HG02970 (cell line): Measurements from ENCODE around the gene SIGLEC1.

Source experiments
- ATAC-seq: cut with Tn5 transposase; IDR thresholded peaks from one replicate; pipeline ENCODE4 v1.9.1; 2021; ENCODE audit warnings: mild to moderate bottlenecking, moderate library complexity, moderate number of reproducible peaks; ENCODE audit not compliant: unreplicated experiment, low FRiP score

Gene SIGLEC1

GRCh38 chr20:3744806-3745685, 32.6 kb upstream of the SIGLEC1 start:
- ATAC-seq = no peak

DNA sequence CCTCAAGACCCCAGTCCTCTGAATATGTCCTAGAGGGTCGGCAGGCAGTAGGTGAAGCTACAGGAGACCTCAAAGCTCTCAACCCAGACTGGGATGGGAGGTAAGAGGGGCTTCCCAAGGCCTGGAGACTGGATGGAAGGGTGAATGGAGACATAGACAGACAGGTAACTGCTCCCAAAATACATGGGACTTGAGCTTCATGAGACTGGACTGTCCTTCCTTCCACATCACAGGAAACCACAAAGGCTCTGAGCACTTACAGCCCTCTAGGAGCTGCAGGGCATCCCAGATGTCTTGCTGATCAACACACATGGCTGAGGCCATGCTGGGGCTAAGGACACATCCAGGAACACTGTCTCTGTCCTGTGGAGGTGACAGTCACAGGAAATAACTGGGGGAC, 31.6 kb upstream of the SIGLEC1 start:
- no peak for ATAC-seq

- no peak for ATAC-seq
Observed at GRCh38 chr20:3743251-3743650, 30.9 kb upstream of the SIGLEC1 start.

DNA sequence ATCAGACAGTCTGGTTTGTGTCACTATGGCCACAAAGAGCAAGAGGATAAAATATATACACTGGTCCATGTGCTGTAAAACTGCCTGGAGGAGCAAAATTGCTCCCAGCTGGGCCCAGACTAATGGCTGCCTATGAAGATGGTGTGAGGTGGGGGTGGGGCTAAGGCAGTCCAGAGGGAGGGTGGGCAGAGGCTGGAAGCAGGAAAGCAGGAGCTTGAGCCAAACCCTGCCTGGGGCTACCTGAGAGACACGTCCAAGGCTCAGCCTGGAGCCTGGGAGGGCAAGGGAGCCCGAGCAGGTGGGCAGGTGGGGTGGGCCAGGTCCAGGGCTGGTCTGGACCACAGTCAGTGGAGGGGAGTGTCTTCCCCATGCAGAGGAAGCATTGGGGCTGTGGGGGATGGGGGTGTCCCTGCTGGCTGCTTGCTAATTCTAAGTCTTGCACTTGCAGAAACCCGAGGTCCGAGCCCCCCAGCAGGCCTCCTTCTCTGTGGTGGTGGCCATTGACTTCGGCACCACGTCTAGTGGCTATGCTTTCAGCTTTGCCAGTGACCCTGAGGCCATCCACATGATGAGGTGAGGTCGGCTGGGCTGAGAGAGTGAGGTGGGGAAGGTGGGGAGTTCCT, 29.5 kb upstream of the SIGLEC1 start:
- no peak for ATAC-seq

DNA sequence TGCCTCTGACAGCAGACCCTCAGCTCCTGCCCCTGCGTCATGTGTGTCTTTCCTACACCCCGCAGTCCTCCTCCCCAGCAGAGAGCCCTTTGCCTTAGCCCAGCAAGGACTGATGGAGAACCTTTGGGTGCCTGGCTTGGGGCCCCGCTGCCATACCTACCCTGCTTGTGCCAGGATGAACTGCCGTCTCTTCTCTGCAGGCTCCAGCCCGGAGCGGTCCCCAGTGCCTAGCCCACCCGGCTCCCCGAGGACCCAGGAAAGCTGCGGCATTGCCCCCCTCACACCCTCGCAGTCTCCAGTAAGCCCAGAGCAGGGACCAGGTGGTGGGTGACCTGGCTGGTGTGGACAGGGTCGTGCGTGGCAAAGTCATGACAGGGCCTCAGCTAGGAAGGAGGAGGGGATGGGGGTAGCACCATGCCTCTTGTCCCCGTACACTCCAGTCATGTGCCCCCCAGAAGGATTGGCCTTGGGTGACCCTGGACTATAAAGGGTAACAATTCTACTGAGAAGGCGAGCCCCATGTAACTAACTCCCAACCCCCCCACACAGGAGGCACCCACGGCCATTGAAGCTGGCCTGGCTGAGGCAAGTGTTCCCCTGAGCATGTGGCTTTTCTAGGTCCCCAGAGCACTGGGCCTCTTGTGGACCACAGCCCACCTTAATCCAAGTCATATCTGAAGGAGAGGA, 28.4 kb upstream of the SIGLEC1 start:
- no peak for ATAC-seq

DNA sequence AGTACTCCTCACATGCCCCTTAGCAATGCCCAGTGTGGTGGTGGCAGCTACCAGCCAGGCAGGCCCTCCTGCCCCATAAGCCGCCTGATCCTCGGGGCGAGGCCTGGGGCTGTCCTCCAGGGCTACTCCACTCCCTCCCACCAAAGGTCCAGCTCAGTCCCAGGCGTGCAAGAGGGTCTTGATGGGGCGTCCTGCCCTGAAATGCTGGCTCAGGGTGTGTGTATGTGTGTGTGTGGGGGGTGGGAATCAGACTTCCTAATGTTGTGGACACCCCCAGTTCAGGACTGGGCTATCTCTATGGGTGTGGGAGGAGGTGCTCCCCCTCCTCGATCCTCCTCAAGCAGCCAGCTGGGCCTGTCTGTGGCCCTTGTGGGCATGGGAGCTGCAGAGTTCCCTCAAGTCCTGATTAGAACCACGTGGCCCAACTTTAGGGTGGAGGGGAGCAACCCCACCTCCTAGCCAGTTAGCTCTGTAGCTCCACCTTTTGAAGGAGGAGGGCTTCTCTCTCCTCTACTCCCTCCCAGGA, 27.6 kb upstream of the SIGLEC1 start:
- ATAC-seq = no peak

GRCh38 chr20:3739054-3739925, 26.9 kb upstream of the SIGLEC1 start:
- ATAC-seq = no peak

DNA sequence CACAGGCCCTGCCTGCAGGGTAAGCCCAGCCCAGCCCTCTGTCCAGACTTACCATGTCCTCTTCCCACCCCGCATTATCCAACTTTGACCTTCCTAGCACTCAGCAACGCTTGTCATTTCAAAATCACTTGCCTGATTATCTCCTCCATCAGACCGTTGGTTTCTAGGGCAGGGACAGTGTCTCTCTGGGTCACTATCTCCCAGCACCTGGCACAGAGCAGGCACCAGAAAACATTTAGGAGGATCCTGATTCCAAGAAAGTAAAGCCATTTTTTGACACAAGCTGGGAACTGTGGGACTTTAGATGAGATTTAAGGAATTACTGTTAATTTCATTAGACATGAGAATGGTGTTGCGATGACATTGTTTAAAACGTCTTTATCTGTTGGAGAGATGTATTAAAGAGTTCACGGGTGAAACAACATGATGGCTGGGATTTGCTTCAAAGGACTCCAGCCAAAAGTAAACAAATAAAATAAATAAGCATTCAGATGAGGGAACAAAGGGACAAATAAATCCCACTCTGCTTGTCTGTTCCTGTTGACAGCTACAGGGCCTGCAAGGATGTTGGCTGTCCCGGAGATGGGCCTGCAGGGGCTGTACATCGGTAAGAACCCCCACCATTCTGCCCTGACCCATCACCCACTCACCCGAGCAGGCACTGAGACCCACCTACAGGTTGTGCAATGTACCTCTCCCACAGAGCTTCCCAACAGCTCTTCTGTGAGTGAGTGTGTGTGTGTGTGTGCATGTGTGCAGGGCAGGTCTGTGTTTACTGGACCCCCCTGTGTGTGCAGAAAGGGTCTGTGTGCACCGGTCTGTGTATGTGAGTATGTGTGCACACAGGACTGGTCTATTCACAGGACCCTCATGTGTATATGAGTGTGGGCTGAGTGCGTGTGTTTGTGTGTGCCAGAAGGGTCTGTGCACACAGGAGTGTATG, 26.0 kb upstream of the SIGLEC1 start:
- ATAC-seq = no peak

DNA sequence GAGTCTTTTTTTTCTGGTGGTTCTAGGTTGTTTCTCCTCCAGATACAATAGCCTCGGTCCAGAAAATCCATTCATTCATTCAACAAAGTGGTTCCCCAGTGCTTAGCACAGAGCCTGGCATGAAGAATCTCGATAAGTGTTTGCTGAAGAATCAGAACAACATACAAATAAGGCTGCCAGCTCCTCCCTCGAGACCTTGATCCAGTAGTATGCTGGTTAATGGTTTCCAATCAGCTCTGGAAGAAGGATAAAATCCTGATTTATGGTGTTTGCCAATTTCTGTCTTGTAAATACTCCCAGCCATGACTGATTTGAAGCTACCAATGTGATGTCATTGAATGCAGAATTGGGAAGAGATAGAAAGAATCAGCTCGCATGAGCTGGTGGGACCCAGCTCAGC, 23.4 kb upstream of the SIGLEC1 start:
- no peak for ATAC-seq

- no peak for ATAC-seq
Observed at GRCh38 chr20:3734111-3734843, 21.9 kb upstream of the SIGLEC1 start.

DNA sequence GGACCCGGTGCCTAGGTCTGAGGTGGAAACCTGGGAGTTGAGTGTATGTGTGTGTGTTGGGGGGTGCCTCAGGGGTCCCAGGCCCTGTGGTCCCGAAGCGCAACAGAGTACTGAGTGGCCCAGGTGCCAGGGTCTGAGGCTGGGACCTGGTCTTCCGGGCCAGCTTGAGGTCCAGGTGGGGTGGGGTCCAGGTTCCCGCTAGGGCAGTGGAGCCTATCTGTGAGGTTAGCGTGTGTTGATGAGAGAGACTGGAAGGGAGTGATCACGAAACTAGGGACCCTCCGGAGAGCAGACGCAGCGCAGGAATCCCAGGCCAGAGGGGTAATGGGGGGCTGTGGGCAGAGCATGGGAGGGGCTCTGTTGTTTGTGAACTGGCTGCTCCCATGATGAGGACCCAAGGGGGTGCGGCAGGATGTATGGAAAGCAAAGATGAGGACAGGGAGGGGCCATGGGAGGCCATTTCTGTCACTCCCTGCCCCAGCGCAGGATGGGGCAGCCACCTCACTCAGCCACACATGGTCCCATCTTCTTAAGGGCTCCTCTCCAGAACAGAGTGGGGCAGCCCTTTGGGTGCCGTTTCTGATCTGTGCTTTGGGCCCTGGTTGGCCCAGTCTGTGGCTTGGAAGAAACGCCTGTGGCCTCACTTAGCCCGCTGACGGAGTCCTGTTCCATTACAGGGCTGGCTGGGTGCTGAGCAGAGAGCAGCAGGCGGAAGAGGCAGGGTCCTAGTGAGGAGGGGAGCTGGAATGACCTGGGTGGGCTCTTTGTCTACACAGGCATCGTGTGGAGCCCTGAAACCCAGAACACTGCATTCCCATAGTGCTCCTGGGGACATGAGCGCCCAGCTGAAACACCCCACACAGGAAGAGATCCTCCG, 21.0 kb upstream of the SIGLEC1 start:
- ATAC-seq = no peak

DNA sequence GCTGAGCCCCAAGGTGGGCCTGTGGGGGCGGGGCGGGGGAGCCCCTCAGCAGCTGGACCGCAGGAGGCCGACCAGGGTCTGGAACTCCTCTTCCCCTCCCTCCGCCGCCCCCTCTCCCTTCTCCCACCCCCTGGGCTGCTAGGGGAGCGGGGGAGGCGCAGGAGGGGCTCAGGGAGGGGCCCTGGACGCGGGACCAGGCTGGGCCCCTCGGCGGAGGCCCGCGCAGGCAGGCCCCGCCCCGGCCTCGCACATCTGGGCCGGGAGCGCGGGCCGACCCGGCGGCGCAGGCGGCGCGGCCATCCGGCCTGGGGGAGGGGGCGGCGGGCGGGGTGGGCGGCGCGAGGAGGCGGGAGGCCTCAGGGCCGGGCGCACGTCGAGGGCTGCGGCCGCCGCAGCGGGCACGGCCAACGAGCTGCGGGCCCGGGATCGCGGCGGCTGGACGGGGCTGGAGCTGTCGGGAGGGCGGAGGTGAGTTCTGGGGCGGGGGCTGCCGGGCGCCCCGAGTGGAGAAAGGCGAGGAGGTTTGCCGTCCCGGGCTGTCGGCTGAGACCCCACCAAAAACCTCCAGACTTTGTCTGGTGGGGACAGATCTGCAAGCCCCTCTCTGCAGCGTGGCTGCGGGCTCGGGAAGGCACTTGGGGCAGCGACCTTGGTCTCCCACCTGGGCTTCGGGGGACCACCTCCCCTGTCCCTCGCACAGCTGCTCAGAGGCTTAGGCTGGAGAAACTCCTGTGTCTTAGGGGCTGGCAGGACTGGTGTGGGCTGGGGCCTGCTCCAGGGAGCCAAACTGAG, 20.1 kb upstream of the SIGLEC1 start, which contains the start of gene HSPA12B:
HSPA12B (plus strand) TSS at position 359 of the 792 bp plus-strand sequence. CDS start 5,990 bp downstream, outside the sequence.
- no peak for ATAC-seq

GRCh38 chr20:3731944-3732326, 19.5 kb upstream of the SIGLEC1 start:
- no peak for ATAC-seq

DNA sequence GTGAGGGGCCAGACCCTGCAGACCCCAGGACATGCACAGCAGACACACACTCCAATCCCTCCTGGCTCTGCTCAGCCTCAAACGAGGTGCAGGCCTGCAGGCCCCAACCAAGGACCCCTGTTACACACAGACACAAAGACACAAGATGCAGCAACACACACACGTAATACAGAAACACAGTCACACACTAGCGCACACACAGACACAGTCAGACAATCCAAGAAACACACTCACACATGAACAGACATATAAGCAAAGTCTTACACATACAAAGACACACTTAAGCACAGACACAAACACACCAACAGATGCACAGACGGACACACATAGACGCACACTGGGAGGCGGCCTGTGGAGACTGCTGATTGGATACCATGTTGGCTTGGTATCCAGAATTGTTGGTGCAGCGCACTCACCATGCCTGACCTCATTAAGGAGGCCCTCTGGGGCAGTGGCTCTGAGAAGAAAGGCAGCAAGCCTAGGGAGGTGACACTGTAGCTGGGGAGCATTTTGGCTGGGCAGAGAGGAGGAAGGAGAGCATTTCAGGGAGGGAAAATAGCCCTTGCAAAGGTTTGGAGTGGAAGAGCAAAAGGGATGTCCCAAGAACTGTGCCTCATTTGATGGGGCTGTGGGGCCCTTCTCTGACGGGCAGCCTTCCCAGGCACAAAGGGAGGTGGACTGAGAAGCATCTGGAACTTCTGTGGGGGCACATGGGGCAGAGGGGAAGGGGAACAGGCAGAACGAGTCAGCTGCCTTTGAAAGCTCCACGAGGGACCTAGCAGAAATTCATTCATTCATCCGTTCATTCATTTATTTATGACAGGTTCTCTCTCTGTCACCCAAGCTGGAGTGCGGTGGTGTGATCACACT, 18.6 kb upstream of the SIGLEC1 start:
- no peak for ATAC-seq

DNA sequence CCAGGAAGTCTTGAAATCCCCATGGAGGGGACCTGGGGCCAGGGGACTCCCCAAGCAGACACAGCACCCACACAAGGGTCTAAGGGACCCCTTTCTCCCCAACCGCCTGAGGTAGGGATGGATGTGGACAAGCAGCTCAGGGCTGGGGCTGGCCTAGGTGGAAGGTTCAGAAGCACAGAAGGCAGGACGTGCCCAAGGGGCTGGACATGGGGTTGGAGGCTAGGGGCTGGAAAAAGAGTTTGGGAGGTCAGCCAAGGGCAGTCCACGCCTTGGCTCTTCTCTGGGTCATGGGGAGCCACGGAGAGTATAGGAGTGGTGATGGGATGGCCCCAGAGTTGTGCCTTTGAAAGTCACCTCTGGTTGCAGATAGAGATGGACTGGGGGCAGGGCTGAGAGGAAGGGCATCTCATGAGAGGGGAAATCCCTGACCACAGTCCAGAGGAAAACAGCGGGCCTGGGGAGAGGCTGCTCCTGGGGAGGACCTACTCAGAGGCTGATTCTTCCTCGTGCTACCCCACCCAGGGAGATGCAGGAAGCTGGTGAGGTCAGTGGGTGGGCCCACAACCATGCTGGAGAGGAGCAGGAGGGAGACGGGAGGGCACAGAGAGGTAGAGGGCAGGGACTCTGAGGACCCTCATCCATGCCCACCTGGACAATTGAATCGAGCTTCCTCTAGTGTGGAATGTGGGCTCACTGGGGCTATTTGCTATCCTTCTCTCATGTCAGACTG, 17.6 kb upstream of the SIGLEC1 start:
- no peak for ATAC-seq
